Measurements from ENCODE around the gene BCAS3.
"Not testable (repeated sequence)": the region's sequence is repeated elsewhere in the genome, so short reads cannot be mapped to it uniquely, and the experiment has no call there.

Gene BCAS3

DNA sequence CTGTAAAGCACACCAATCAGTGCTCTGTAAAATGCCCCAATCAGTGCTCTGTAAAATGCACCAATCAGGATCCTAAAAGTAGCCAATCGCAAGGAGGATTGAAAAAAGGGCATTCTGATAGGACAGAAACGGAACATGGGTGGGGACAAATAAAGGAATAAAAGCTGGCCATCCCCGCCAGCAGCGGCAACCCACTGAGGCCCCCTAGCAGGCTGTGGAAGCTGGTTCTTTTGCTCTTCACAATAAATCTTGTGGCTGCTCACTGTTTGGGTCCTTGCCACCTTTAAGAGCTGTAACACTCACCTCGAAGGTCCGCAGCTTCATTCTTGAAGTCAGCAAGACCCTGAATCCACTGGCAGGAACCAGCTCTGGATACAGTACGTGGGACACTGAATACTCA lies 559.6 kb downstream of the BCAS3 start:
- no peak for DNase-seq

DNA sequence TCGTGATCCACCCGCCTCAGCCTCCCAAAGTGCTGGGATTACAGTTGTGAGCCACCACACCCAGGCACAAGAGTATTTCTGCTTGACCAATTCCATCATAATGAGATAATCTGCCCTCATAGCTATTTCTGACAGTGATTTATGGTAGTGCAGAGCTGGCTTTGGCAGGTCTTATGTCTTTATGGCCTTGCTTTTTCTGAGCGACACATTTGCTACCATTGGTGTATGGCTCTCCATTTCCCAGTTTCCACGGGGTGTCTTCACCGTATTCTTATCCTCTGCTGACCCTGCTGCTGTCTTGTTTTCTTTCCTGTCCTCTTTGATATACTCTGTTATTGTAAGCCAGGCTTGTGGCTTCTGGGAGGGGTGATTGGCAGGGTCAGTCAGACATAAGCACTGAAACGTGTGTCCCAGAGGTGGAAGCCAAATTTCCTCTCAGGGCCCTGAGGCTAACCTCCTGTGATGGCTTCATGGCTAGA lies 560.8 kb downstream of the BCAS3 start:
- no peak for DNase-seq

DNA sequence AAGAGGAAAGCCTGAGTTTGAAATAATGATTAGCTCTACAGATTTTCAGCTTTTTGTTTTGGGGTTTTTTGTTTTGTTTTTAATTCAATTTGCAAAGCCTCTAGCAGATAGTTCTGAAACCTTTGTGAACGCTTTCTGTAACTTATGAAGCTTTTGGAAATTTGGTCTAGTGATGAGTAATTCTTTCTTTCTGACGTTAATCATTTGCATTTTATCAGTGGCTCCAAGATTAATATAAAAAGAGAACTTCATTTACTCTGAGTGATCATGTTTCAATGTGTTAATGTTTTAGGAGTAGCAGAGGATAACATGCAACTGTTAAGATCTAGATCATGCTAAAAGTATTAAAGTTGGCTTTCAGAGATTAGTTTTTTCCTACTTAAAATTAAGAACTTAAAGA lies 561.7 kb downstream of the BCAS3 start:
- no peak for DNase-seq

DNA sequence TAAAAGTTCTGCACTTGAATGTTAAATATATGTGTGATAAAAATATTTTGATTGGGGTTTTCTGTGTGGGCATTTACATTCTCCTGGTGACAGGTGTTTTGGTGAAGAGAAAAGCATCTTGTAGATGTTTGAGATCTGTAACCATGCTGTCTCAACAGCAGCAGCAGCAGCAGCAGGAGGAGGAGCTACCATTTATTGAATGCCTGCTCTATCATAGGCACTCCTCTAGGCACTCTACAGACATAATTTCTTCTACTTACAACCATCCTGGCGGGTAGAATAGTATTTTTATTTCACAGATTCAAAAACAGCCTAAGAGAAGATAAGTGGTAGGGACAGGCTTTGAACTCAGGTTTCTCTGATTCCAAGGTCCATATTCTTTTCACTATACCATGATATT lies 562.3 kb downstream of the BCAS3 start:
- DNase-seq = no peak

DNA sequence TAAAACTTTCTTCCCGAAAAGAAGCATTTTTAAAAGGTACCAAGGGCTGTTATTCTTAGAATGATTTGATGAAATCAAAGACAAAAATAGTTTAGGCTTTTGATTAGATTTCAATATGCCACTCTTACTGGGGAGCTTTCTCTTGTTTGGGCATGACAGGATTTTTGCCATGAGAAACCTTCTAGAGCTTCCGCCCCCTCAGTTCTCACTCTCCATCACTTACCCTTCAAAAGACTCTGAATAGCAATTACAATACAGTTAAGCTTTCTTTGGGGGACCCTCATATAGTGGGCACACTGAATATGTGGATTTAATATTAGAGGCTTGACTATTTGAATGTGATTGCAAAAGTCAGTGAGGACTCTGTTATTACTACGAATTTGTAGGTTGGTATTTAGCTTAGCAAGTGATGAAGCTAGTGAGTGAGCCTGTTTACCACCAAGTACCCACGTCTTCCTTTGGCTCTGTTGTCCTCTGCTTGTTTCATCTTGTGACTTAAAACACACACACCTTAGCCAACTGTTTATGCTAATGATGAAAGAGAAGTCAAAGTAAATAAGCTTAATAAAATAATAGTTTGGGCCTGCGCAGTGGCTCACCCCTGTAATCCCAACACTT lies 563.3 kb downstream of the BCAS3 start:
- DNase-seq = no peak

DNA sequence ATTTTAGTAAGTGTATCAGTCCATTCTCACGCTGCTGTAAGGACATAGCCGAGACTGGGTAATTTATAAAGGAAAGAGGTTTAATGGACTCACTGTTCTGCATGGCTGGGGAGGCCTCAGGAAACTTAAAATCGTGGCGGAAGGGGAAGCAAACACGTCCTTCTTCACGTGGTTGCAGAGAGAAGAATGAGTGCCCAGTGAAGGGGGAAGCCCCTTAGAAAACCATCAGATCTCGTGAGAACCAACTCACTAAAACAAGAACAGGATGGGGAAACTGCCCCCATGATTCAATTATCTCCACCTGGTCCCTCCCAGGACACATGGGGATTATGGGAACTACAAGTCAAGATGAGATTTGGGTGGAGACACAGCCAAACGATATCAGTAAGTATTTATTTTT lies 567.3 kb downstream of the BCAS3 start:
- DNase-seq = not testable (repeated sequence)

DNA sequence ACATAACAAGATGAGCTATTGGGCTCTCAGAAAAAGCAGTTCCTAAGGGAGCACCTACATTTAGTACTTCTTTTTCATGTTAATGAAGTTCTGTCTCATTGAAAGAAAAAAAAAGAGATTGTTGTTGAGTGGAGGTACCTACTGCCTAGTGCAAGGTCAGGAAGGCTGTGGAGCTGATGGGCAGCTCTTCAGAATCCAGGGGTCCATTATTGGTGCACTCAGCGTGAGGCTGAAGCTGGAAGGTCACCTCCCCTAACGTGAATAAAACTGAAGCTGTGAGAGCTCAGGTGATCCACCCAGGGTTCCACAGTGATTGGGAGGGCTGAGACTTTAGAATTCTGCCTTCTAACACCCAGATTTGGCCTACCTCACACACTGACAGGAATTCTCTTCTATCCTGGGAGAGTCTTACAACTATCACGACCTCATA lies 568.1 kb downstream of the BCAS3 start:
- DNase-seq = no peak

DNA sequence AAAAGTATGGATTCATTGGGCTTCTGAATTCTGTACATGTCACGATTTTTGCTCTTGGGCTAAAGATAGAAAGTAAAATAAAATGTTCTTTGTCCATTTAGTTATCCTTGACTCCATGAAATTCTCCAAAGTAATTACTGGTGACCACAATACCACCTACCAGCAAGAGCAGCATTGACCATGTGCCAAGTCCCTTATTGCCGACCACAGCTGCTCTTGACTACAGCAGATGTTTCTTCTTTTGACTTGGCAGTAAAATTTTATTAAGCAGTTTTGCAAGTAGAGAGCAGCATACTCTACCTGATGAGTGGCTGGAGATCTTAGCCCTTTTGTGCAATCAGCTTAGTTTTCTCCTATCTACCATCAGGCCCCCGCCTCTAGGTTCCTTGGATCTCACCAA lies 569.8 kb downstream of the BCAS3 start:
- peak; percentile 19 for DNase-seq

DNA sequence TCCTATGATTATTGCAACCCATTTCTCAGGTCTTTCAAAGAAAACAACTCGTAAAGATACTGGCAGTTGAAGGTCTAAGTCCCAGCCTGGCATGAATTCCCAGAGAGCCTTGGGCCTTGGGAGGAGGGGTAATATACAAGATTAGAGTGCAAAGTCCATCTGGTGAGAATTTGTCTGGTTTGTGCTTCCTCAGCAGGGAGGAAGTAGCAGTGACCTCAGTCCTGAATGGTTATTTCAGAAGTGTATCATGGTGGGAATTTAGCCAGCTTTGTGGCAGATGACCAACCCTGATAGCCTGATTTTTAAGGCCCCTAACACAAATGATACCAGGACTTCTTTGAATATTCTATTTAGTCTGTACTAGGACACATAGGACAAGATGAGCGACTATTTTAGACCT lies 570.7 kb downstream of the BCAS3 start:
- DNase-seq = peak; percentile 63

DNA sequence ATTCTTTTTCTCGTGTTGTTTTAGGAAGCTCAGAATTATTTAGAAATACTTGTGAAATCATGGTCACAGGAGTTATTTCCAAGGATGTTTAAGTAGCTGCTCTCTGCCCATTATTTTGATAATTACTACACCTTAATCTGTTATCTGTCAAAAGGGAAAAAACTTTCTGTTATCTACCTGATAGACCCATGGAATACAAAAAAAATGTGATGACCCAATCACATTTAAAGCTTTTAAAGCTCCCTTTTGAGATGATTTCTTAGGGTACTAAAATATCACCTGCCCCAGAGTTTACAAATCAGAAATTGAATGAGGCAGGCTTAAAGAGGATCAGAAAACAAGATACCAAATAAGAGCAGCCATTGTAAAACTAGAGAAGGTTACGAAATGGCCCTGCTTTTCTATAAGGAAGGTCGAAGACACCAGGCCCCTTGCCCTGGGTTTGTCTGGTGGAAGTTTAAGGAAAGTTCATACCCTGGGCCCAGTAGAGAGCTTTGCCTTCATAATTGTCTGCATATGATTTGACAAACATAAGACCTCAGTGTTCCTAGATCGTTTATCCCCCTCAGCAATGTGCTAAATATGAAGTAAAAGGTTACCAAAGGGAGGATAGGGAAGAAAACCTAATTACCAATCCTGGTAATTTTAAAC lies 572.1 kb downstream of the BCAS3 start:
- no peak for DNase-seq

DNA sequence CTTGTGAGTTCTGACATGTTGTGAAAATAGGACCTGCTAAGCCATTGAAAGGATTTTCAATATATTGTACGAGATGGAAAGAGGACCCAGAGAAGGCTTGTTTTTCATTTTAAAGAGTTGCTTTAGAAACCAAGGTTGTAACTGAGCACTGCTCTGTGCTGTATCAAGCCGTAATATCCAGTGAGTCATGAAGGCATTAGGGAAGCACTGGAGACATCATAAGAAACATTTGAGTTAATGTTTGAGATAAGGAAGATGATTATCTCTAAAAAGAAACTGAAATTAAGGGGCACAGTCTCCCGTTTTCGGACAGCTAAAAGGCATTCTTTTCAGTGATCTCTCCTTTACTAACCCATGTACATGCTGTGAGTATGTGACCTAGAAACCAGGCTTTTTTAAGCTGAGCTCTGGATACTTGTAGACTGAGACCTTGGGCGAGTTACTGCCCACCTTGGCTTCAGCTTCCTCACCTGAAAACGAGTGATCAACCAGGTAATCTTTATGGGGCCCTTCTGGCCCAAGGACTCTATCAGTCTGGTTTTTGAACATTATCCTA lies 572.8 kb downstream of the BCAS3 start:
- peak; percentile 33 for DNase-seq

DNA sequence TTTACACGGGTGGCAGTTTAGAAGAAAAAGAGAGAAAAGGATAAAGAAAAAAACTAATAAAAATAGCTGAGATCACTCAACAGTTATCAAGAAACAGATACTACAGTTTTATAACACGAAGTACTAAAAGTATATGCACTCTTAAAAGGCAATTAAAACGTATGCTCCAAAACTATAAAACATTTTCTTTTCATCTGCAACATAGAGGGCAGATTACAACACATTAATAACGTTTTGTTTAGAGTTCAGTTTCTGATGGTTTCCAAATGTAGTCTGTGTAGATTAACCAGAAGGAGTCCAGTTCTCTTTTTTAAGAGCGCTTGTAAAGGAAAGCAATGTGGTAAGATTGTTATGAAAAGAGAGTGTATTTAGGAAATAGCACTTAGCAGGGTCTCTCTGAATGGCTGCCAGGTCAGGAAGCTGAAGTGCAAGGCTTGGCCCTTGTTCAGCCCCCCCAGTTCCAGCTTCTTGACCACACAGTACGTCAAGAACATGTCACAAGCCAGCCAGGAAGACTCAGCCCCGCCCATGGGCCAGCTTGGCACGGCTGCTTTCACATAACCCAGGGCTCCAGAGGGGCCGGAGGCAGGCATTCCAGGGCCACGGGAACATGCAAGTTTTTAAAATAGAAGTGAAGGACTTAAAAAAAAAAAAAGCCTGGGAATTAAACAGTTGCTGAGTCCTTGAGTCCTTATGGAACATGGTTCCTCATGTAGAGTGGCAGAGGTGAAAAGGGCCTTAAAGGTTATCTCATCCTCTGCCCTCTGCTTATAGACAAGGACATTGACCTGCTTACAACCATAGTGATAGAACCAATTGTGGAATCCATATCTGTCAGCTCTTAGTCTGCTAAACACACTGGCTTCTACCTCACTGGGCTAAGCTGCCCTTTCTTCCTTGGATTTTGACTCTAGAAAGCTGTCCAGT lies 574.6 kb downstream of the BCAS3 start:
- peak; percentile 94 for DNase-seq

DNA sequence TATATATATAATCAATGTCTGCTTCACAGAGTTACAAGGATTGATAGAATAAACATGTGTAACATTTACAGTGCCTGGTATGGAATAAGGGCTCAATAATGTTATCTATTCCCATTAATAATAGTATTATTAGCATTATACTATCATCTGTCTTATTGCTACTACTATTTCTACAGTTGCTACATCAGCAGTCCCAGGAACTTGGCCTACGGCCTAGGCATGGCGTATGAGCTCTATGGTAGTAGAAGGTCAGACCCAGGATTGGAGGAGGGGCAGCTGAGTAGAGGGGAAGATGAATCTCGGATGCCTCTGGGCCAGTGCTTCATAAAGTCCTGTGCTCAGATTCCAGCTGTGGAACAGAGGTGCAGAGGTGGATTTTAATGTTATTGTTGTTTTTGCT lies 575.7 kb downstream of the BCAS3 start:
- no peak for DNase-seq

DNA sequence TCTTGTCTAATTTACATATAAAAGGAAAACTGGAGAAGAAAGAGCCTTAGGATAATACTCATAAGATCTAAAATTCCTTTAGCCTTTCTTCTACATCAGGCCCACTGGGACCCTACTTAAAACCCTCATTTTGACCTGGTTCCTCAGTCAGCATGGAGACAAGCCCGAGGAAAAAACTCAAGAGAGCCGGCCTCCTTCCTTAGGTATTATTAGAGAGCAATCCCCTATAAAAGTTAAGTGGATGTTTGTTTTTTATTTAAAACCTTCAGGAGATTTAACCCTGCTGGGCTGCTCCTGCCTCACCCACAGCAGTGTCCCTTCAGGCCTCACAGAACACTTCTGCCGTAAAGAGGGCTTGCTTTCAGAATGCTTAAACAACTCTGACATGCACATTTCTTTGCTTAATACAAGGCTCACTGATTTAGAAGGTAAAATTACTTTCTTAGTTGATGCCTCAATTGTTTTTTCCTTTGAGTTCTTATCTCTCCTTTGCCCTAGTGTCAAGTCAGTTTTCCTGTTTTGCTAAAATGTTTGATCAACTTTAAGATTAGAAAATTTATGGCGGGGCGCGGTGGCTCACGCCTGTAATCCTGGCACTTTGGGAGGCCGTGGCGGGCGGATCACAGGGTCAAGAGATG lies 576.4 kb downstream of the BCAS3 start:
- DNase-seq = no peak

DNA sequence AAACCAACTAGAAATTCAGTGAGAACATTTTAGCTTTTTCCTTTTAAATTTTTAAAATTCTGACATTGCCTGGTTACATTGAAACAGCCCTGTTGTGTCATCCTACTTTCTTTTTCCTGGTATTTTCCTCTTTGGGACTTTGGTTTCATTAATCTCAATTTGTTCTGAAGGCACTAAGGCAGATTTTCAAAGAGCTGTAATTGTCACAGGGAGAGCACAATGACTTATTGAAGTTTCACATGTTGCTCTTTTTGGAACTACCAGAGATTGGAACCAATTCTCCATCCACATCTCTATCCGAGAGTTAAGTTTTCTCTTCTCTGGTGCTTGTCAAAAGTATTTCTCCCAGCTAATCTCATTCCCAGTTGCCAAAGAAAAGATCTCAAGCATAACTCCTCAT lies 577.3 kb downstream of the BCAS3 start:
- no peak for DNase-seq

DNA sequence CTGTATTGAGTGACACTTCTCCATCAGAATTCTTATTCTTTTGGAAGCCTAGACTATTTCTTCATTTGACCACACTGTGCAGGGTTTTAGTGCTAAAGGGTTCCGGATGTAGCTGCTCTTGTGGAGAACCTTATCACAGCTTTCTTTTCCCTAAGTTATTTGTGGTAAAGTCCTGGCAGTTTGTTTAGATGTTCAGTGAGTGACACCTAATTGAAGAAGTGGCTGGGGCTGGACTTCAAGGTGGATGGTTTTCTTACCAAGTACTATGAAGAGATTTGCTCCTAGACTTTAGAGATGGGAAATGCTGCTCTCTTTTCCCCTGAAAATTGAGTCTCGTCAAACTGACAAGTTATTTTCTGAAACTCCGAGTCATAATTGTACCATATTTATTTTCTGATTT lies 578.0 kb downstream of the BCAS3 start:
- peak; percentile 13 for DNase-seq

DNA sequence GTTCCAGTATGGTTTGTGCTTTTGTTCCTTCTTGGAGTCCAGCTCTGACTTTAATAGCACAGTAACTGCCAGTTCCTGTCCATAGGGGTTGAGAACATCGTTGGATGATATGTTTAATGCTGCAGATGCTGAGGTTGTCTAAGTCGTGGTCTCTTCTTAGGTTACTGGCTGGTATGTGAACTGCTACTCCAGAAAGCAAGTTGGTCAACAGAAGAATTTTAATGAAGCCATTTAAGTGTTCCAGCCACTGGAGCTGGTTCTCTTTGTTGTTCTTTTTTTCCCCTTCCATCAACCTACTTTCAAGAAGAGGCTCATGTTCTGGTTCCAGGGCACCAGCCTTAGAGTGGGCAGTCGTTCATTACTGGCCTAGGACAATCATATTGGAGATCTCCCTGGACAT lies 581.7 kb downstream of the BCAS3 start:
- no peak for DNase-seq

DNA sequence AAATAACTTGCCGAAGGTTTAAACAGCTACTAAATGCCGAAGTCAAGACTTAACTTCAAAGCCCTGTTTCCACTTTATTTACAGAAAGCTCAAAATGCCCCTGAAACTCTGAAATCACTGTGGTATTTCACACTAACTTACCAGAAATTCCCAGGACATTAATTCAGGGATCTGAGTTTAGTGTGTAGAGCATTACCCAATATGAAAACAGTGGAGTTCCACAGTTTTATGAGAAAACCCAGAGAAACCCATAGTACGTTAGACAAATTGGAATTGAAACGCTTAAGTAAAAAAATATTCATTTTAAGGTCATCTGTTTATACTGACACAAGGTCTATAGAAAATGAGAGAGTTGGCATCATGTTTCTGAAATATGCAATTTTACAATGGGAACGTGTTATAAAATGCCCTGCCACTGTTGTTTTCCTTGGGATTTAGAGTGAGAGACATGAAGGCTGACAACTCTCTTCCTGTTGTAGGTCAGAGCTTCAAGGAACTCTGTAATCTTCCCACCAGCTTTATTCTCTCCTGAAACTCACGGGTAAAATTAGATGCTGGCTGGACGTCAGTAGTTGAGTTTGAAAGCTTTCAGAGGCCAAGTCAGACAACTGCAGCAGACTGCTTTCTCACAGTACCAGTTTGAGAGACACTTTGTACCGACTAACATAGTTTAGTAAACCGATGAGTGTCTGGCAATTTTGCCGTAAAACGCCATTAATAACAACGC lies 582.6 kb downstream of the BCAS3 start:
- no peak for DNase-seq

DNA sequence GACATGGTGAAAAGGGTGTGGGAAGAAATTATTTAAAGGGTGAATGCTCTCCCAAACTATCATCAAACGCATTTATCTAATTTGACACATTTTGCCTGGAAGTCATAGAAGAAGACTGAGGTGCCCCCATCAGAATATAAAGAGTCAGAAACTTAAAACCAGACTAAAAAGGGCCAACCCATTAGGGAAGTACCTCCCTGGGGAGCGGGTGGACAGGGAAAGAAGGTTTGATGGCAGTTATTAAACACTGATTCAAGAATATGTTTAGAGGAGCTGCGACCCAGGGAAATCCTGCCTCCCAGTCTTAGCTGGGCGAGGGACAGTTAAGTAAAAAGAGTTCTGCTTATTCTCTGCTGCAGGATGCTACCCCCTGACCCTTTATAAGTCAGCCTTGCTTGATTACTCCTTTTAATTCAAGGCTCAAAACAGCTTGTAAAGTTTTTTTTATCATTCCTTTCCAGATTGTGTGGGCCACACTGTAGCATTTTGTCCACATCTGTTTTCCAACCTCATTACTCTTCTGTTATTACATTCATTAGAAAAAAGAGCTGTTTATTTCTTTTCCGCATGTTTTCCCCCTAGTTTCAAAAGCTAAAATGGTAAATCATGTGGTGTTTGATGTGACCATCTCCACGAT lies 583.5 kb downstream of the BCAS3 start:
- no peak for DNase-seq

DNA sequence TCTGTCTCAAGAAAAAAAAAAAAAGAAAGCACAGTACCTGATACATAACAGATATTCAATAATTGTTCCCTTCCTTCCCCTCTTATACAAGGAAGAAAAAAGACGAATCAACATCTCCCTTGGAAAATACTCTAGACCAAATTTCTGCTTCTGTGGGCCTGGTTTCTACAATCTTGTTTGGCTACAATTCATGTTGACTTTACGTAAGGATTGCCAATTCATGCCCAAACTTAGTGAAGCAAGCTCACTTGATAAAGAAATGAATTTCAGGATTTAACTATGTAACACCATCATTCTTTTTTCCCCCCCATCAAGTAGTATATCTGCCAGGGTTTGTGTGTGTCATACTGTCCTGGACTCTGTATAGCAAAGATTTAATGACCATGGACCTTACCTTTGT lies 587.7 kb downstream of the BCAS3 start:
- no peak for DNase-seq

DNA sequence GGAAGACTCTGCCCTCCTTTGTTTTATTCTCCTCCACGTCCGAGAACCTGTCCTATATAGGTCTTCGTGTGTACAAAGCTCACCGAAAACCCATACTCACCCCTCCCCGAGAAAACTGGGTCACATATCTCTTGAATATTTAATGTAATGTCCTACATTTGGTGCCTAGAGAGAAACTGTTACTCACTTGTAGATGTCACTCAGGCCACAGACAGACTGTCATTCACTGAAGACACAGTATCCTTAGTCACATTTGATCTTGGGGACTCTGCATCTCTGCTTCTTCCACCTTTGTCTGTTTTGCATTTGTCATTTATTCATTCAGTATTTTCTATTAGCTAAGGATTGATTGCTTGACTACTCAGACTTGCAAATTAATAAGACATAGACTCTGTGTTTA lies 590.2 kb downstream of the BCAS3 start:
- DNase-seq = no peak

DNA sequence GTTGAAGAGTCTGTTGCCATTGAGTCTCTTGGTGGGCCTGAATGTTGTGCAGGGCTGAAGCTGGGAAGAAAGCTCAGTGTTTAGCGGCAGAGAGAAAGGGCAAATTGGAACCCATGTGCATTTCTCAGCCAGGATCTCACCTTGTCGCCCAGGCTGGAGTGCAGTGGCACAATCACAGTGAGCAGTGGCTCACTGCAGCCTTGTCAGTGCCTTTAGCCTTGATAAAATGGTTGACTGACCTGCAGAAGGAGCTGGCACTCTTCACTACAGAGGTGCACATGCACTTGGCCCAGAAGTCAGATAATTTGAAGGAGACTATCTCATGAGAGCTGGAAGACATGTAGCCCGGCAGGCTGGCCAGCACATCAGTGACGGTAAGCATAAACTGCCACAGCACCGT lies 597.7 kb downstream of the BCAS3 start:
- DNase-seq = no peak

Data from hematopoietic multipotent progenitor cell treated with erythropoietin and hydrocortisone succinate and interleukin-3 and kit ligand, for 4 days (in vitro differentiated cells).